HCT116 (cell line): ENCODE measurements around the gene EPHA1.

Source experiments
- JUND ChIP-seq: IDR thresholded peaks from 2 replicates; pipeline ENCODE4 v1.6.1; 2012
- TF ChIP-seq, protein P1 (sequence below), 3 experiments: fragments of 200-600 bp in 1 of 3; sonication (generic) in 1 of 3; IDR thresholded peaks in 2 of 3; conservative IDR thresholded peaks in 1 of 3; 2 replicates each; pipeline ENCODE4 v1.5.1; 2012 to 2017; ENCODE audit warnings: low read depth in 2 of 3, low read length in 2 of 3, antibody characterized with exemption in 1 of 3, borderline replicate concordance in 1 of 3, control low read depth in 1 of 3, mild to moderate bottlenecking in 1 of 3, mixed read lengths in 1 of 3, mixed run types in 1 of 3, moderate library complexity in 1 of 3; ENCODE audit not compliant: insufficient read depth in 1 of 3

DNA sequence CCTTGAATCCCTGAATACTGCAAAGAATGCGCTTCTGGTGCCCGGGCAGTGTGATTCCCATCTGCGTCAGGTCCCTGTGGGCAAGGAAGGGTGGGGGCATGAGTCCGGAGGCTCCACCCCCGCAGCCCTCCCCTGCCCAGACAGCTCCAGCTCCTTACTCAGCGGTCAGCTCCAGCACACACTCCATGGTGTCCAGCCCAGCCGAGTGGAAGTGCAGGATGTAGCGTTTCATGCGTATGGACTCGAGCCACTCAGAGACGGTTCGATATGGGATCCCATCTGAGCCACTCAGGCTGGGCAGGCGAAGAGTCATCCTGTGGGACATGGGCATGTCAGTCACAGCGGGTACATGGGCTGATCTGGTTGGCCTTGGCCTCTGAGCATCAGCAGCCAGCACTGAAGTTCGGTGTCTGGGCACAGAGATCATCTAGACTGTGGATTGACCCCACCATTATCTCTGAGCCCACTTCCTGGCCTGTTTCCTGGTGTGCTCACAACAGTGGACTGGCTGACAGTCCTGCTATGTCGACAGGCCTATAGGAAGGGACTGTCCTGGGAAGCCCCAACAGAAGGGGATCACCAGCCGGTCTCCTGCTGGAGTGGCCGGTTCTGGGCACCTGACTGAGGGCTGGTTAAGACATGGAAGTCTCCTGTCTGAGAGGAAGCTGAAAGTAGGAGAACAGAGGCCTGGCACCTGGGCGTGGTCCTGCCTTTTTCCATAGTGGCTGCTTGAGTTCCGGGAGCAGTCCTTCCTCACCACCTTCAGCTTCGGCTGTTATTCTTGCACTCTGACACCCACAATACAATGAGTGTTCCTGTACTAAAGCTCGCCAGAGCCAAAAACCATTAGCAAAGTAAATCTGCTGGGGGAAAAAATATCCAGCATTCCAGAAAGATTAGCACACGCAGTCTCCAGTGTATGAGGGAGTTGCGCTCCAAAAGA is 16.9 kb downstream of the EPHA1 start:
- TF ChIP-seq, protein P1, sequence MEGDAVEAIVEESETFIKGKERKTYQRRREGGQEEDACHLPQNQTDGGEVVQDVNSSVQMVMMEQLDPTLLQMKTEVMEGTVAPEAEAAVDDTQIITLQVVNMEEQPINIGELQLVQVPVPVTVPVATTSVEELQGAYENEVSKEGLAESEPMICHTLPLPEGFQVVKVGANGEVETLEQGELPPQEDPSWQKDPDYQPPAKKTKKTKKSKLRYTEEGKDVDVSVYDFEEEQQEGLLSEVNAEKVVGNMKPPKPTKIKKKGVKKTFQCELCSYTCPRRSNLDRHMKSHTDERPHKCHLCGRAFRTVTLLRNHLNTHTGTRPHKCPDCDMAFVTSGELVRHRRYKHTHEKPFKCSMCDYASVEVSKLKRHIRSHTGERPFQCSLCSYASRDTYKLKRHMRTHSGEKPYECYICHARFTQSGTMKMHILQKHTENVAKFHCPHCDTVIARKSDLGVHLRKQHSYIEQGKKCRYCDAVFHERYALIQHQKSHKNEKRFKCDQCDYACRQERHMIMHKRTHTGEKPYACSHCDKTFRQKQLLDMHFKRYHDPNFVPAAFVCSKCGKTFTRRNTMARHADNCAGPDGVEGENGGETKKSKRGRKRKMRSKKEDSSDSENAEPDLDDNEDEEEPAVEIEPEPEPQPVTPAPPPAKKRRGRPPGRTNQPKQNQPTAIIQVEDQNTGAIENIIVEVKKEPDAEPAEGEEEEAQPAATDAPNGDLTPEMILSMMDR (IDR thresholded peaks at IDR 0.05 in 2 of 3, conservative IDR thresholded peaks at IDR 0.05 in 1 of 3; ENCODE audit: borderline replicate concordance in 1 of 3, insufficient read depth in 1 of 3, low read depth in 2 of 3, low read length in 2 of 3), result no peak
- no peak for TF ChIP-seq JUND
